Skin of body (tissue), 2 donors: Measurements from ENCODE around the gene RIMKLB. TPM values are rescaled to one million over a fixed set of nuclear protein-coding genes. Genes with fewer than 3 reads are reported as not detected.
A peak's percentile ranks its signal among the peaks of the same experiment; 100 is the strongest.

ENCODE experiments used
- DNase-seq: peaks from one replicate; lab custom pipeline; 2025; lab: John Stamatoyannopoulos, UW
- total RNA-seq: library from RNA; depleted of rRNA; stranded (reverse); fragments of >200 nt; gene quantifications from one replicate; pipeline ENCODE4 v1.2.3, GENCODE V29; 2014

The RIMKLB gene
- total RNA-seq: 61.2 TPM

DNA sequence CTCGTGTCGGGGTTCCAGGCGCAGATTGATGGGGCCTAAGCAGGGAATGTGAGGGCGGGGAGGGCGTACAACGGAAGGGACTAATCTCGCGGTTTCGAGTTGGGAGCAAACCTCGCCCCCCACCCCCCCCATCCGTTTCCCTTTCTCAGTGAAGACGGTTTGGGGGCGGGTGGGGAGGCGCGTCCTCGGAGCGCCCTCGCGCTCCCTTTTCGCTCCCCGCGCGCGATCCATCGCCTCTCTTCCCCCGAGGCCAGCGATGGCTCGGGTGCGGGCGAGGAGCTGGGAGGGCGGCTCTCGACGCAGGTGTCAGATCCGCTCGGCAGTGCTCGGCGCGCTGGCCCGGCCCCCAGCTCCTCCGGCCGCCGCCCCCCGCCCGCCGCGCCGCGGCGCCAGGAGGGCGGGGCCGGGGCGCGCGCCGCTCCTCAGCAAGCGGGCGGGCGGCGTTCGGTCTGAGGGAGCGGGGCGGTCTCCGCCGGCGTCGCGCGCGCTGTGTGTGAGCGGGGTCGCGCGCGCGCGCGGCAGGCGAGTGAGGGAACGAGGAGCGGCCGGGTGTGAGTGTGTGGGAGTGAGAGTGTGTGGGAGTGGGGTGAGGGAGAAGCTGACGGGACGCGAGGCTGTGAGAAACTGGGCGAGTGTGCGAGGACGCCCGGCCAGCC is at the start of gene RIMKLB:
Gene RIMKLB (plus strand): TSS at position 516 of the 656 bp plus-strand sequence. CDS start 15,876 bp downstream, outside the sequence.
- peak; percentile 83 for DNase-seq

DNA sequence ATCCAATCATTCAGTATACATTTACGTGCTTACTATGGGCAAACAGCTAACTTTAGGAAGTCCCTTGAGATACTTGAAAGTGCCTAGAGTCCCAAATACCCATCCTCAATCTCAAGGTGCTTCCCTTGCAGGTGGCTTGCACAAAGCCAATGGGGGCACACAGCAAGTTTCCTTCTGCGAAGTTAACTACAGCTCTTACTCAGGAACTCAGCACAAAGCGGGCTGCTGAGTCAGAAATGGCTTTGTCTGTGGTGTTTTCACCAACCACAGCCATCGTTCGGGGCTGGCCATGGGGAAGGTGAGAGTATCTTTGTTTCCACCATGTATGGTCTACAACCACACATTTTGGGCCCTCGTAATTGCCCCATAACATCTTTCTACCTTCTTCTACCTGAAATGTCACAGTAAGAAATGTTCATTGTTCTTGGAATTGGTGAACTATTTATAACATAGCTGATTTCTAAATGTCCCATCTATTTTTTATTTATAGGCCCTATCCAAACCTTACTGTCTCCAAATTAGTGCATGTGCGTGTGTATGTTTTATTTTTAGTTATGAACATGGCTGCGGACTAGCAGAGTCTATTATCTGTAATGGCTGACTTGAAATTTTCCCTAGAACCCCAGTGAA is 49.1 kb upstream of the RIMKLB start:
- DNase-seq: no peak

DNA sequence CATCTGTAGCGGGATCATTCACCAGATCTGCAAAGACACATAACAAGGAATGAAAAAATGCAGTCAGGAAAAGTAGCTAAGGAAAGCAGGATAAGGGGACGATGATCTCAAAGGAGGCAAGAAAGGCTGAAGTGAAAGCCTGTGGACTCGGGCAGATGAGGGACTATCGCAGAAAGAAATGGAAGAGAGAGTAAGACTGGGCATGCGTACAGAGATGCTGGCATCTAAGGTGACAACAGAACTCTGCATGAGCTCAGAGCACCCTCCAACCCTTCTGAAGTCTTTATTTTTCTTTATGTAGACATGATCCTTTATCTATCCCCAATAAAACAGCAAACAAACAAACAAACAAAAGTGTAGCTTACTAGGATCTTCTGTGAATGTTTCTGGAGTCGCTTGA is 42.4 kb upstream of the RIMKLB start:
- no peak for DNase-seq

DNA sequence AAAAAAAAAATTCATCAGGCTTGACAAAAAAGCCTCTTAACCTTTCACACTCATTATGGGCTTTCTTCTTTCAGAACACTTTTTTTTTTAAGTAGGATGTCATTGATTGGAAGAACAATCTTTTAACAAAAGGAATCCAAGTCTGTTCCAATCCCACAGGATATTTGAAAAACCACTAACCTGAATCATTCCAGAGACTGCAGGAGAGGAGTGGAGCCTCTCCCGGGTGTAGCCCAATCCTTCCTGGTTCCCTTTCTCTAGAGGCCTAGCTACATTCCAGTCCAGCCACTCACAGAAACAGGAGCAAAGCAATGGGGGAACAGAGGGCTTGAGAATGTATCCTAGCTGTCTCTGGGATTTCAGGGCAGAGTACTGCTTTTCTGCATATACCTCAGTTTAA is 39.4 kb upstream of the RIMKLB start:
- DNase-seq: no peak

DNA sequence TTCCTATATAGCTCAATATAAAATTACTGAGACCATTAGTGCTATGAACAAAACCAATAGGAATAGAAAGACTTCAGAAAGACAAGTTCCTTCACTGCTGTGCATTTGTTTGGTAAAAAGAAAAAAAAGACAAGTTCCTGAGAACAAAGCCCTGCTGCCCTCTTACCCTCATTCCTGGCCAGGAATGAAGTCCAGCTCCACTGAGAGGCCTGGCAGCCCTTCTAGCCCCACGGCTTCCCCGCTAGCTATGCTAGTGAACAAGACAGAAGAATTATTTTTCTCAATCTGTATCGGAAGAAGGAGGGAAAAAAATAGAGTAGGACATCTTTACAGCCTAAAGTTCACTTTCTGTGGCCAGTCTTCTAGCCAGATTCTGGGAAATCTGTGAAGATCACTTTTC is 36.8 kb upstream of the RIMKLB start:
- no peak for DNase-seq

DNA sequence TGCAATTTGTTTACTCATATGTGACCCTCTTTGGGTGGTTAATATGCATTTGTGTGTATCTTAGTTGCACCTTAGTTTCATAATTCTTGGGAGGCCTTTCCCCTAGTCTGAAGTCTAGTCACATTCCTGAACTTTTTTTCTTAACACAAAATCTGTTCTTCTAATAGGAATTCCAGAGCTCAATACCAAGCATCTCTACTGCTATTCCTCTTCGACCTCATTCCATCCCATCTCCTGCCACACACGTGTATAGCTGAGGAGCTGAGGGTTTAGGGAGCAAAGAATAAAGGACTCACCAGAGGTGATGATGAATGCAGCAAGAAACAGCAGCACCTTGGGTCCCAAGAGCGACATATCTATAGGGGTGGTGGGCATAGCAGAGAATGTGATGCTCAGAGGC is 36.0 kb upstream of the RIMKLB start:
- no peak for DNase-seq

GRCh38 chr12:8662593-8662992 is 35.2 kb upstream of the RIMKLB start, which contains the start of gene MFAP5:
MFAP5 (minus strand) TSS chr12:8662826; CDS start chr12:8662104, 722 bp downstream.
- peak; percentile 87 for DNase-seq

DNA sequence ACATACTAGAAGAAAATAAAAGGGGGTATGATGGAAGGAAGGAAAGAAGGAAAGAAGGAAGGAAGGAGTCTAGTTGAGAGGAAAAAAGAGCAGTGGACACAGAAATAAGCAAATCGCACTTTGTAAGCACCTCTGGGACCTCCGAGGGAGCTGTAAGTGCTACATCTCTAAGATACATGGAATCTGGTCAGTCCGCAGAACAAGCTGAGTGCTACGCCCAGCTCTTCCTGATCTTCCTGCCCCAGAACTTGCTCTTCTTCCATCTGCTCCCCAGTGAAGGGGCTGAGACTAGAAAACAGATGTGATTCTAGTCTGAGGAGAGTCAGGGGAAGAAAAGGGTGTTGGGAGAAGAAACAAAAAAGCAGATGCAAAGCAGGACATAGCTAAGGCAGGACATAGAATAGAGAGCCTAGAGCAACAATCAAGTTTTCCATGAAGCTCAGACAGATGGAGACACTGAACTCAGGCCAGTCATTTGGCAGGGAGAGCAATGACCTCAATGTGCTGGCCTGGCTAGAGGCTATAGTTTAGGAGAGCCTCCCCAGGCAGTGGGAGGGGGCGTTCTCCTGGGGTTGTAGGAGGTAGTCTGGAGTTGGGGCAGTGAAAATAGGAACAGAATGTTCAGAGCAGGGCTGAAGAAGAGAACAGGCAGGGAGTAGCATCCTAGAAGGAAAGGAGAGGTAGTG is 33.4 kb upstream of the RIMKLB start:
- peak; percentile 75 for DNase-seq

DNA sequence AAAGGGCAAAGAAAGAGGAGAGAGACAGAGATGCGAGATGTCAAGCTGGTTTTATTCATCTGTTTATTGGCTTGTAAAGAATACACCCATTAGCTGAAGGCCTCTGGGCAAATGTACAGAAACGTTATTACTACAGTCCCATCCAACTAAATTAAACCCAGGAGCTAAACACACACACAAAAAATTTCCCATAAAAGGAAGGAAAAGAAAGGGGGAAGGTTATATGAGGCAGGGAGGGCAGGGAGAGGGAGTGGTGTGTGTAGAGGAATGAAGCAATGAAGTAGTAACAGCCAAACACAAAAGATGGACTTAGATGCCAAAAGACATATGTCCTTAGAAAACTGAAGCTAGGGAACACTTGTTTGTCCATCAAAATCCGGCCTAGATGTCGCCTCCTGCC is 32.0 kb upstream of the RIMKLB start:
- peak; percentile 76 for DNase-seq

DNA sequence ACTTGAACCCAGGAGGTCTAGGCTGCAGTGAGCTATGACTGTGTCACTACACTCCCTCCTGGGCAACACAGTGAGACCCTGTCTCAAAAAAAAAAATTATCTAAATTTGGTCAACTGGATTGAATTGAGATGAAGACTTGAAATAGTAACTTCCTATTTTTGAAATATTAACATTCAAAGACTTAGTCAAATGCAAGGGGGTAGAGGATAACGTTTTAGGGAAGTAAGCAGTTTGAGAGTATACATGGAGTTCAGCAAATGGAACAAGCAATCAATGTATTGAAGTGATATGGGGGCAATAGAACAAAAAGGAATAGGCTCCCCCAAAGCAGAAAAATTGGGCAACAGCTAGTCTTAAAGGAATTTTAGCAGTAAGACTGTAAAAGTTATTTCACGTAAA is 30.5 kb upstream of the RIMKLB start:
- no peak for DNase-seq

DNA sequence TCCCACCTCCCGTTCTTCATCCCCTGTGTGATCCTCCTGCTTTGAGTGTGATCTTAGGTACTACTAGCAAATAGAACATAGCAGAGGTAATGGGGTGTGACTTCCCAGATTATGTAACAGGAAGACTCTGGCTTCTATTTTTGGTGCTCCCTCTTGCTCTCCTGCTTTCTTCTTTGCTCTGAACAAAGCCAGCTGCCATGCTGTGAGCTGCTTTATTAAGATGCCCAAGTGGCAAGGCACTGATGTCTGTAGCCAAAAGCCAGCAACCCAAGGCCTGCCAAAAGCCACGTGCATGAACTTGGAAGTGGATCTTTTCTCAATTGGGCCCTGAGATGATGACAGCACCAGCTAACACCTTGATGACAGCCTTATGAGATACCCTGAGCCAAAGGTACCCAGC is 29.4 kb upstream of the RIMKLB start:
- no peak for DNase-seq

GRCh38 chr12:8672381-8672780 is 25.4 kb upstream of the RIMKLB start:
- DNase-seq: no peak

DNA sequence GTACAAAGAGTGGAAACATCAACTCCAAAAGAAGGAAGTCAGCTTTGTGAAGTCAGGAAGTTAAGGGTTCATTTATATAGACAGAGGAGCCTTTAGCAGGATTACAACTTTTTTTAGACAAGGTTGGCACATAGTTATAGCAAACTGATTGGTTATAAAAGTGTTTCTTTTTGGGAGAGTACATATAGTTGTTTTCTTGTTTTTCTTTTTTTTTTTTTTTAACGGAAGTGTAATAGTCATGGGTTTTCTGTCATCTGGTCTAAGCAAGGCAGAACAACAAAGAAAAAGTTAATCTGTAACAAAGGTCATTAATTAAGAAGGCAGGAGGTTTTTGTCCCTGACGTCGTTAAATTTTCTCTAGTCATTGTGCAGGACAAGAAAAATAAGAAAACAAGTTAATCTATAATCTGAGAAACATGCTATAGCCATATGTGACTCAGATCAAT is 22.2 kb upstream of the RIMKLB start:
- DNase-seq: no peak

GRCh38 chr12:8676651-8677050 is 21.1 kb upstream of the RIMKLB start:
- no peak for DNase-seq

DNA sequence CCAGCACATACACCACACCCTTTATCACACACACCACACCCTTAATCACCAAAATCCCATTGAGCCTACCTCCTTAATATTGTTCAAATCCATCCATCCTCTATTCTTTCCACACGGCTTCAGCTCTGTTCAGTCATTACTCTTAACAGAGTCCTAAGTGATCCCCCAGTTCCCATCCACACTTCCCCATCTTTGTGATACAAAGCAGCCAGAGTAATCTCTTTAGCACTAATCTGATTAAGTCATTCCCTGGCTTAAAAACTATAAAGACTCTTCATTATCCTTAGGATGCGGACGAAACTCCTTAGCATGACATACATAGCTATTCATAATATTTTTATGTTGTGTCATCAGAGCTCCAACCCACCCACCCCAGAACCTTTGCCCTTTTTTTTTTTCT is 20.4 kb upstream of the RIMKLB start:
- no peak for DNase-seq

GRCh38 chr12:8678661-8679111 is 19.1 kb upstream of the RIMKLB start:
- no peak for DNase-seq

DNA sequence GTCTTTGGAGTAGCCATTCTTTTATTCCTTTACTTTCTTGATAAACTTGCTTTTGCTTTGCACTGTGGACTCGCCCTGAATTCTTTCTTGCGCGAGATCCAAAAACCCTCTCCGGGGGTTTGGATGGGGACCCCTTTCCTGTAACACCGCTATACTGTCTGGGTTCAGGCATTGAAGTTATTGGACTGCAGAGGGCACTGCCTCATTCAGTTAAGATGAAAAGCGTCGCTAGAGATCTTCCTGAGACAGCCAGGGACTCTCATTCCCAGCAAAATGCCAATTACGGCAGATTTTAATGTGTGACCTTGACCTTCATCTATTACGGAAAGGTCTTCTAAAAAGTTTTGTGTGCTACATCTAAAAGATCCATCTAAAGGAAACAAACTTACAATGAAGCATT is 17.3 kb upstream of the RIMKLB start:
- DNase-seq: no peak

DNA sequence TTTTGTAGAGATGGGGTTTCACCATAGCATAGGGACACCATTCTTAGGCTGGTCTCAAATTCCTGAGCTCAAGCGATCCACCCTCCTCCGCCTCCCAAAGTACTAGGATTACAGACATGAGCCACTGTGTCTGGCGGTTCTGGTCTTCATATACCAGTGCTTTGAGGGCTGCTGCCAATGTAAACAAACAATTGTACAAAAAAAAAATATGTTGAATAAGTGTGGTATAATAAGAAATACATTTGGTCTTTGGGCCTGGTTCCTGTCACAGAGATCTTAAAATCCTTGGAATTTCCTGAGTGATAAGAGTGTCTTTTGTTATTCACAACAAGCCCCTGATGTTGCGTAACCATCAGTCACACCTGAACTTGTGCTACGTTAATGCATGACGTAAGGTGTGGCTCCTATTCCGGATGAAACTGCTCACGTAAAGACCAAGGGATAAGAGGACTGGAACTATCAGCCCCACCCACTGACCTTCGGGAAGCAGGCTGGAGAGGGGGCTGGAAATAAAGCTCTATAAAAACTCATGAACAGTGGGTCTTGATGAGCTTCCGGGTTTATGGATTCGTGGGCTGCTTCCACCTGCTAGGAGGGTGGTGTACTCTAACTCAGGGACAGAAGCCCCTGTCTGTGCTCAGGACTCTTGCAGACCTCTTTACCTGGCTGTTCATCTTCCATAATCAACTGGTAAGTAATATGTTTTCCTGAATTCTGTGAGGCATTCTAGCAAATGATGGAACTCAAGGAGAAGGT is 16.5 kb upstream of the RIMKLB start:
- DNase-seq: no peak

DNA sequence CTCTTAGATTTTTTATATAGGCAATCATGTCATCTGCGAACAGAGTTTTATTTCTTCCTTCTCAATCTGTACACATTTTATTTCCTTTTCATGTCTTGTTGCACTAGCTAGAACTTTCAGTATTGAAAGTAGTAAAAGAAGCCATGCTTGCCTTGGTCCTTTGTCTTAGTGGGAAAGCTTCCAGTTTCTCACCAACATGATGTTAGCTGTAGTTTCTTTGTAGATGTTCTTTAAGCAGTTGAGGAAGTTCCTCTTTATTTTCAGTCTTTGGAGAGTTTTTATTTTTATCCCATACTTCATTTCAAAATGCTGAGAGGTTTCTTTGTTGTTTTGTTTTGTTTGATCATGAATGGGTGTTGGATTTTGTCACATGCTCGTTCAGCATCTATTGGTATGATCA is 12.7 kb upstream of the RIMKLB start:
- no peak for DNase-seq

DNA sequence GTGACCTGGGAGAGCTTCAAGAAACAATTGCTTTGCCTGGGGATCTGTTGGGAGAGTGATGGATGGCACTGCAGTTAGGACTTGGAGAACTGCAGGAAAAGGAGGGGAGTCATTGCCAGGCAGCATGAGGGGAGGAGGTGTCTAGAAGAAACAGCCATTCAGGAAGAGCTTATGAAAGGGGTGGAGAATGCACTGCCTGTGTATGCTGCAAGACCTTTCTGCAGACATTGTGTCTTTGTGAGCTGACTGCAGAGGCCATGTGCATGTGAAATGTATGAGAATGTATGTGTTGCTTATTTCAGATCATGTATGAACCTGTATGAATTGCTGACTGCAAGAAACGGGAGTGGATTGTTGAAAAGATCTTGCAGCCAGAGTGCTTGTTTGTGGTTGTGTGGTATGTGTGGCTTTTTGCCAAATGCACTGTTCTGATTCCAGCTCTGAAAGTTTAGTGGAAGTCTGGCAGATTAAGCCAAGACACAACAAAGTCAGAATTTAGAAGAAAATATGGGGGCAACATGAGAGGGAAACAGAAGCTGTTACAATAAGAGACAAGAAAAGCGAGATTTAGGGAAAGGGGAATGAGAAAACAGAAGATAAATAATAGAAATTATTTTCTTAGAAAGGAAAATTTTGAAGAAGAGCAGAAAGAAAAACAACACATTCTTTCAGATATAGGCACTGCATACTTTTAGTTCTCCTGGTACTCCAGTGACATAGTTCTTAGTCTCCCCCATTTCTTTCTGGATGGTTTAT is 9.8 kb upstream of the RIMKLB start:
- DNase-seq: peak; percentile 95

GRCh38 chr12:8689681-8690080 is 8.1 kb upstream of the RIMKLB start:
- DNase-seq: no peak
